Measurements from ENCODE around the gene SLC49A3. TPM values are rescaled to one million over a fixed set of nuclear protein-coding genes. Genes with fewer than 3 reads are reported as not detected.

Gene SLC49A3
- total and polyA plus RNA-seq, 2 of the 8 experiments (the other 6 are each of a cell fraction or from before 2014, with no cell fraction given): 5.0 to 8.8 TPM

DNA sequence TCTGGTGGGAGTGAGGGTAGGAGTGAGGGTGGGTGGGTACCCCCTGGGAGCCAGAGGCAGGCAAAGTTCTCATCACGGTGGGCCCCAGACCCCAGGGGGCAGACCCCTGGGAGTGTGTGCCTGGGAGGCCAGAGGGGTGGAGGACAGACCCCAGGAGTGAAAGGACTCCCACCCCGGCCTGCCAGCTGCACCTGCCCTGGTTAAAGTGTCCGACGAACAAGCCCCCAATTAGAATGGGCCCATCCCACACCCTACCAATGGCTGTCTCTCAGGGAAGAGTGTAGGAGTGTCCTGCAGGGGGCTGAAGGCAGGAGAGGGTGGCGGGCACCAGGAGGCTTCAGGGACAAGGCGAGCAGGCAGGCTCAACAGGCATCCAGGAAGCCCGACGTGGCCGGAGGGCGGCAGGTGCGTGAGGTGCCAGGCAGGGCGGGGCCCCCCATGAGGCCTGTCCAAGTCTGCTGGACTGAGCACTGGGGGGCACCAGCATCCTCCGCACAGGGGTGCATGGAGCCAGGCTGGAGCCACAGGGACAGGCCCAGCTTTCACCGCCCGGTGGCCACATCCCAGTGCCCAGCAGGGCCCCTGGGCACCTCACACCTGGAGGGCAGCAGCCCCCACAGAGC lies 54.9 kb downstream of the SLC49A3 start:
- H3K36me3 ChIP-seq (ENCODE audit: control insufficient read depth in 2 of 4, insufficient read depth in 4 of 4, low read length in 3 of 4): no peaks in the 10 kb centered on the region
- ChIA-PET POLR2A (ENCODE audit: partially characterized antibody) (no interaction called here), CTCF (ENCODE audit: partially characterized antibody) (interaction anchor here (0.8 to 1.1 kb wide), 5 partner anchors 15 to 94 kb away, joined by 3 to 4 read pairs (median 3); no protein-coding TSS in a partner anchor)
- no peaks in the 10 kb centered on the region for H3K4me1 ChIP-seq (replicated peaks in 1 of 4; ENCODE audit: control insufficient read depth in 3 of 4, insufficient read depth in 4 of 4, low read length in 3 of 4)
- H2AK5ac ChIP-seq (ENCODE audit: low read depth, low read length): no peak overlapping the region
- H3K14ac ChIP-seq (ENCODE audit: insufficient read length): no peak overlapping the region
- no peak overlapping the region for H3K9ac ChIP-seq (replicated peaks in 1 of 4; ENCODE audit: extremely low read depth in 1 of 4, low read depth in 3 of 4, low read length in 3 of 4)
- H3K4me3 ChIP-seq (ENCODE audit: extremely low read depth in 1 of 4, insufficient read depth in 2 of 4, low read depth in 3 of 4, low read length in 4 of 4): no peak overlapping the region
- H3K9me3 ChIP-seq (ENCODE audit: insufficient read depth in 2 of 2, low read depth in 1 of 2, low read length in 1 of 2): peaks cover 10 to 11% of the 10 kb centered on the region in 2 experiments; a peak in 3 of 4 replicates
- H3K79me1 ChIP-seq (ENCODE audit: low read depth, low read length): no peaks in the 10 kb centered on the region
- DNase-seq (ENCODE audit: low read depth in 1 of 2, low spot score in 2 of 2) (no peak), FAIRE-seq (no peak)
- no peak overlapping the region for H3K4me2 ChIP-seq (ENCODE audit: insufficient read depth in 1 of 2, low read depth in 2 of 2, low read length in 2 of 2)
- no peak overlapping the region for H3K4ac ChIP-seq (replicated peaks; ENCODE audit: insufficient read length, low read depth, low read length)
- no peak for TF ChIP-seq CHD1 (IDR thresholded peaks at IDR 0.05; ENCODE audit: low read depth, low read length)
- no peak for TF ChIP-seq KDM4A (IDR thresholded peaks at IDR 0.05; ENCODE audit: low read depth, low read length, severe bottlenecking)
- no peak for TF ChIP-seq KDM1A (IDR thresholded peaks at IDR 0.05; ENCODE audit: borderline replicate concordance, low read length)
- H4K5ac ChIP-seq (ENCODE audit: insufficient read length, low read depth, low read length): no peak overlapping the region
- no peak overlapping the region for H3K27ac ChIP-seq (ENCODE audit: low read depth, low read length)
- no peak overlapping the region for H3K56ac ChIP-seq (replicated peaks; ENCODE audit: insufficient read length, low read depth, low read length)
- H4K91ac ChIP-seq (replicated peaks; ENCODE audit: insufficient read length, low read length): no peak overlapping the region
- no peak overlapping the region for H2BK120ac ChIP-seq (replicated peaks; ENCODE audit: low read depth, low read length)
- no peak overlapping the region for H3K23ac ChIP-seq (ENCODE audit: insufficient read length)
- no peaks in the 10 kb centered on the region; a peak in 1 of 7 replicates for H3K27me3 ChIP-seq (replicated peaks in 1 of 4; ENCODE audit: control insufficient read depth in 3 of 4, extremely low read depth in 1 of 4, insufficient read depth in 3 of 4, low read length in 3 of 4)
- peak overlapping the region; percentile 51; the same call in 1 of the 2 replicates for H4K8ac ChIP-seq (ENCODE audit: extremely low read depth, insufficient read depth, low read length)
- no peak overlapping the region for H2BK5ac ChIP-seq (ENCODE audit: low read depth, low read length)
- H2AFZ ChIP-seq (ENCODE audit: low read length): no peak overlapping the region
- H2BK12ac ChIP-seq (ENCODE audit: low read depth, low read length): no peak overlapping the region
- no peak overlapping the region for H2BK15ac ChIP-seq (ENCODE audit: low read length)
- H3K23me2 ChIP-seq (ENCODE audit: low read depth, low read length): no peaks in the 10 kb centered on the region
- H2BK20ac ChIP-seq (ENCODE audit: low read length): no peak overlapping the region
- H3K79me2 ChIP-seq (ENCODE audit: control insufficient read depth in 1 of 2, insufficient read depth in 2 of 2, low read length in 2 of 2): no peaks in the 10 kb centered on the region
- WGBS, 2 experiments (ENCODE audit: extremely low coverage in 1 of 2, insufficient coverage in 1 of 2, insufficient read length in 1 of 2, insufficient replicate concordance in 2 of 2, low coverage in 1 of 2, low lambda C conversion rate in 2 of 2, missing lambda C conversion rate in 1 of 2): 79% methylated on average over 14 of the region's 15 CpGs; no CpG with 5 or more reads in 1 of the 2 experiments
- peaks cover 0 to 2% of the 10 kb centered on the region in 2 experiments for H4K20me1 ChIP-seq (replicated peaks in 1 of 2; ENCODE audit: control insufficient read depth in 1 of 2, insufficient read depth in 2 of 2, low read length in 2 of 2)
- no peak overlapping the region for H3K18ac ChIP-seq (ENCODE audit: extremely low read depth, low read length)

Measured in H1 (cell line).